Measurements from ENCODE around the gene KRTAP6-1.

KRTAP6-1 gene

GRCh38 chr21:30579346-30579745 lies 34.4 kb downstream of the KRTAP6-1 start:
- Histone ChIP-seq H3K4me1 (ENCODE audit: control insufficient read depth, low read length) (no peaks in the 10 kb centered on the region), H3K4me2 (ENCODE audit: low read length) (no peak overlapping the region), H3K9me2 (replicated peaks; ENCODE audit: control insufficient read depth, low read length) (no peaks in the 10 kb centered on the region), H3K27ac (ENCODE audit: low read depth, low read length) (no peak overlapping the region), H3K9me3 (ENCODE audit: control insufficient read depth, insufficient read depth, low read length) (no peaks in the 10 kb centered on the region), H3K4me3 (ENCODE audit: low read length) (no peak overlapping the region), H3F3A (ENCODE audit: control insufficient read depth, insufficient read depth) (no peaks in the 10 kb centered on the region), H3K27me3 (ENCODE audit: control insufficient read depth, low read length) (no peaks in the 10 kb centered on the region), H3K79me2 (ENCODE audit: control insufficient read depth, low read length) (no peaks in the 10 kb centered on the region), H4K20me1 (ENCODE audit: control insufficient read depth, insufficient read depth, low read depth, low read length) (no peaks in the 10 kb centered on the region), H3K36me3 (ENCODE audit: control insufficient read depth, low read length) (no peaks in the 10 kb centered on the region)
- TF ChIP-seq EZH2phosphoT487 (IDR thresholded peaks at IDR 0.05; ENCODE audit: borderline replicate concordance, low read length) (no peak), CTCF (IDR thresholded peaks at IDR 0.05; ENCODE audit: low read depth, low read length, poor library complexity, severe bottlenecking) (no peak)

GRCh38 chr21:30577766-30578165 lies 36.0 kb downstream of the KRTAP6-1 start:
- Histone ChIP-seq H3K4me1 (ENCODE audit: control insufficient read depth, low read length) (no peaks in the 10 kb centered on the region), H3K9me3 (ENCODE audit: control insufficient read depth, insufficient read depth, low read length) (no peaks in the 10 kb centered on the region), H3F3A (ENCODE audit: control insufficient read depth, insufficient read depth) (no peaks in the 10 kb centered on the region), H3K27ac (ENCODE audit: low read depth, low read length) (no peak overlapping the region), H3K4me2 (ENCODE audit: low read length) (no peak overlapping the region), H3K36me3 (ENCODE audit: control insufficient read depth, low read length) (no peaks in the 10 kb centered on the region), H3K79me2 (ENCODE audit: control insufficient read depth, low read length) (no peaks in the 10 kb centered on the region), H3K9me2 (replicated peaks; ENCODE audit: control insufficient read depth, low read length) (no peaks in the 10 kb centered on the region), H3K4me3 (ENCODE audit: low read length) (no peak overlapping the region), H3K27me3 (ENCODE audit: control insufficient read depth, low read length) (no peaks in the 10 kb centered on the region), H4K20me1 (ENCODE audit: control insufficient read depth, insufficient read depth, low read depth, low read length) (no peaks in the 10 kb centered on the region)
- TF ChIP-seq EZH2phosphoT487 (IDR thresholded peaks at IDR 0.05; ENCODE audit: borderline replicate concordance, low read length) (no peak), CTCF (IDR thresholded peaks at IDR 0.05; ENCODE audit: low read depth, low read length, poor library complexity, severe bottlenecking) (no peak)

DNA sequence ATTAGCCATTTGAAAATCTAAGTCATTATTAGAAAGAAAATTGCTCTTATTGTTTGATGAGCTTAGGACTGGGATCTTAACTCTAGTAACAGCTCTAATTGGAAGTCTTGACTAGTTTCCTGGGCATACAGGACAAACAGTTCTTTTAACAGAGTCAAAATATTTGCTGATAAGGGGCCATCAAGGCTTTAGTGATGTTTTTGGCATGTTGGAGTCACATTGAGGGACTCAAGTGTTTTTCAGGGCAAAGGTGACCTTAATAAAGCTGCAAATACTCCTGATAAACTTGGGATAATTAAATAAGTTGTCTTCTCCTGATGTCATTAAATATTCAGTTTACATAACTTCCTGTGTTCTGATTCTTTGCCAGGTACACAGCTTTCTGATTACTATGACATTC lies 46.1 kb downstream of the KRTAP6-1 start:
- H3K4me1 ChIP-seq (ENCODE audit: control insufficient read depth, low read length) = no peaks in the 10 kb centered on the region
- no peaks in the 10 kb centered on the region for H3K79me2 ChIP-seq (ENCODE audit: control insufficient read depth, low read length)
- no peaks in the 10 kb centered on the region for H3F3A ChIP-seq (ENCODE audit: control insufficient read depth, insufficient read depth)
- no peak overlapping the region for H3K4me3 ChIP-seq (ENCODE audit: low read length)
- H3K36me3 ChIP-seq (ENCODE audit: control insufficient read depth, low read length) = no peaks in the 10 kb centered on the region
- no peak overlapping the region for H3K27ac ChIP-seq (ENCODE audit: low read depth, low read length)
- no peak overlapping the region for H3K4me2 ChIP-seq (ENCODE audit: low read length)
- H4K20me1 ChIP-seq (ENCODE audit: control insufficient read depth, insufficient read depth, low read depth, low read length) = no peaks in the 10 kb centered on the region
- no peak for TF ChIP-seq CTCF (IDR thresholded peaks at IDR 0.05; ENCODE audit: low read depth, low read length, poor library complexity, severe bottlenecking)
- no peak for TF ChIP-seq EZH2phosphoT487 (IDR thresholded peaks at IDR 0.05; ENCODE audit: borderline replicate concordance, low read length)
- no peaks in the 10 kb centered on the region for H3K9me2 ChIP-seq (replicated peaks; ENCODE audit: control insufficient read depth, low read length)
- no peaks in the 10 kb centered on the region for H3K9me3 ChIP-seq (ENCODE audit: control insufficient read depth, insufficient read depth, low read length)
- H3K27me3 ChIP-seq (ENCODE audit: control insufficient read depth, low read length) = no peaks in the 10 kb centered on the region

- Histone ChIP-seq H3K4me2 (ENCODE audit: low read length) (no peak overlapping the region), H3K36me3 (ENCODE audit: control insufficient read depth, low read length) (no peaks in the 10 kb centered on the region), H3K9me2 (replicated peaks; ENCODE audit: control insufficient read depth, low read length) (no peaks in the 10 kb centered on the region), H3K27ac (ENCODE audit: low read depth, low read length) (no peak overlapping the region), H3K9me3 (ENCODE audit: control insufficient read depth, insufficient read depth, low read length) (no peaks in the 10 kb centered on the region), H3K4me1 (ENCODE audit: control insufficient read depth, low read length) (no peaks in the 10 kb centered on the region), H3K4me3 (ENCODE audit: low read length) (no peak overlapping the region), H3F3A (ENCODE audit: control insufficient read depth, insufficient read depth) (no peaks in the 10 kb centered on the region), H3K27me3 (ENCODE audit: control insufficient read depth, low read length) (no peaks in the 10 kb centered on the region), H3K79me2 (ENCODE audit: control insufficient read depth, low read length) (no peaks in the 10 kb centered on the region), H4K20me1 (ENCODE audit: control insufficient read depth, insufficient read depth, low read depth, low read length) (no peaks in the 10 kb centered on the region)
- TF ChIP-seq EZH2phosphoT487 (IDR thresholded peaks at IDR 0.05; ENCODE audit: borderline replicate concordance, low read length) (no peak), CTCF (IDR thresholded peaks at IDR 0.05; ENCODE audit: low read depth, low read length, poor library complexity, severe bottlenecking) (no peak)
Observed at GRCh38 chr21:30563630-30564029, 50.1 kb downstream of the KRTAP6-1 start.

Measured in DOHH2 (cell line).